IMR-90 (cell line): ENCODE results near the gene NFATC1. TPM values are rescaled to one million over a fixed set of nuclear protein-coding genes. Genes with fewer than 3 reads are reported as not detected.

Source experiments
- ATAC-seq: fragments of 200-7000 bp; cut with Tn5 transposase; 2 replicates; pipeline ENCODE4 v1.9.1; 2020; ENCODE audit warnings: low read depth, mild to moderate bottlenecking, moderate library complexity
- BruUV-seq: library from RNA; stranded (reverse); fragments of 400-500 nt; replicated peaks from 2 replicates; lab custom pipeline; 2021; lab: Mats Ljungman, UMichigan
- CTCF ChIA-PET: fragments of 300-600 bp; formaldehyde crosslinking; extraction: SDS; loops from one replicate; lab custom pipeline; 2021; ENCODE audit warnings: antibody characterized with exemption; lab: Yijun Ruan, JAX
- POLR2A ChIA-PET: fragments of 300-600 bp; sonication (Branson Sonifier 250); formaldehyde crosslinking; loops from one replicate; lab custom pipeline; 2022; ENCODE audit warnings: antibody characterized with exemption; ENCODE audit not compliant: unreplicated experiment; lab: Charles Lee
- DNase-seq: peaks from one replicate; pipeline ENCODE4 v3.0.0; 2013
- H2AFZ ChIP-seq: replicated peaks from 2 replicates; pipeline ENCODE3; 2013; ENCODE audit warnings: low read length, mild to moderate bottlenecking; ENCODE audit not compliant: poor library complexity
- H2AK5ac ChIP-seq: 2 replicates; pipeline ENCODE4 v1.6.1; 2013; ENCODE audit warnings: low read depth, low read length, inconsistent platforms
- H2AK9ac ChIP-seq: replicated peaks from 2 replicates; pipeline ENCODE3; 2013; ENCODE audit warnings: mild to moderate bottlenecking, low read depth, low read length, moderate library complexity; ENCODE audit not compliant: poor library complexity
- H2BK120ac ChIP-seq: 2 replicates; pipeline ENCODE4 v1.6.1; 2013; ENCODE audit warnings: low read depth, low read length, inconsistent platforms
- H2BK15ac ChIP-seq: 3 replicates; pipeline ENCODE4 v1.6.1; 2013; ENCODE audit warnings: low read depth, low read length, inconsistent platforms
- H2BK20ac ChIP-seq: 2 replicates; pipeline ENCODE4 v1.6.1; 2013; ENCODE audit warnings: low read depth, mild to moderate bottlenecking, inconsistent platforms, low read length, moderate library complexity
- H2BK5ac ChIP-seq: 2 replicates; pipeline ENCODE4 v1.6.1; 2013; ENCODE audit warnings: mild to moderate bottlenecking, low read depth, low read length, inconsistent platforms; ENCODE audit not compliant: poor library complexity, severe bottlenecking
- H3K14ac ChIP-seq: replicated peaks from 2 replicates; pipeline ENCODE4 v1.6.1; 2013; ENCODE audit warnings: low read depth, low read length, inconsistent platforms
- H3K18ac ChIP-seq: 2 replicates; pipeline ENCODE4 v1.6.1; 2013; ENCODE audit warnings: low read depth, low read length, control low read depth
- H3K23ac ChIP-seq: 2 replicates; pipeline ENCODE4 v1.6.1; 2013; ENCODE audit warnings: low read depth, low read length, inconsistent platforms
- H3K27ac ChIP-seq: 2 replicates; pipeline ENCODE4 v1.5.1; 2013; ENCODE audit warnings: mild to moderate bottlenecking, control low read depth, low read length; ENCODE audit not compliant: insufficient read depth
- H3K27me3 ChIP-seq: 2 replicates; pipeline ENCODE4 v1.6.1; 2013; ENCODE audit warnings: low read length; ENCODE audit not compliant: control insufficient read depth, insufficient read depth
- H3K36me3 ChIP-seq: 2 replicates; pipeline ENCODE4 v1.6.1; 2013; ENCODE audit warnings: low read length, mixed read lengths; ENCODE audit not compliant: control insufficient read depth, insufficient read depth
- H3K4ac ChIP-seq: 2 replicates; pipeline ENCODE4 v1.6.1; 2013; ENCODE audit warnings: low read depth, low read length, inconsistent platforms
- H3K4me1 ChIP-seq: 2 replicates; pipeline ENCODE4 v1.6.1; 2013; ENCODE audit warnings: low read length, mixed read lengths; ENCODE audit not compliant: control insufficient read depth, insufficient read depth
- H3K4me2 ChIP-seq: 2 replicates; pipeline ENCODE4 v1.6.1; 2013; ENCODE audit warnings: low read depth, mild to moderate bottlenecking, control low read depth, low read length, moderate library complexity
- H3K4me3 ChIP-seq: 2 replicates; pipeline ENCODE4 v1.5.1; 2013; ENCODE audit warnings: low read depth, mild to moderate bottlenecking, control low read depth, low read length, moderate library complexity; ENCODE audit not compliant: insufficient read depth
- H3K56ac ChIP-seq: 2 replicates; pipeline ENCODE4 v1.6.1; 2013; ENCODE audit warnings: low read length, inconsistent platforms; ENCODE audit not compliant: insufficient read depth; ENCODE audit errors: extremely low read depth
- H3K79me1 ChIP-seq, 2 experiments: 2 replicates each; pipeline ENCODE4 v1.6.1; 2013; ENCODE audit warnings: low read length in 2 of 2, inconsistent platforms in 1 of 2, low read depth in 1 of 2
- H3K9ac ChIP-seq: 2 replicates; pipeline ENCODE4 v1.6.1; 2013; ENCODE audit warnings: low read depth, low read length, control low read depth
- H3K9me1 ChIP-seq: 2 replicates; pipeline ENCODE4 v1.6.1; 2013; ENCODE audit warnings: low read length, inconsistent platforms; ENCODE audit not compliant: insufficient read depth
- H3K9me3 ChIP-seq: 2 replicates; pipeline ENCODE4 v1.6.1; 2013; ENCODE audit warnings: low read length; ENCODE audit not compliant: control insufficient read depth, insufficient read depth
- H4K20me1 ChIP-seq: 2 replicates; pipeline ENCODE4 v1.6.1; 2013; ENCODE audit warnings: low read length, inconsistent platforms; ENCODE audit not compliant: insufficient read depth
- H4K5ac ChIP-seq: 2 replicates; pipeline ENCODE4 v1.6.1; 2013; ENCODE audit warnings: mild to moderate bottlenecking, low read depth, low read length, control low read depth
- H4K8ac ChIP-seq, 2 experiments: 2 replicates each; pipeline ENCODE4 v1.6.1; 2013; ENCODE audit warnings: low read depth in 2 of 2, low read length in 2 of 2, control low read depth in 1 of 2, inconsistent platforms in 1 of 2
- H4K91ac ChIP-seq: 2 replicates; pipeline ENCODE4 v1.6.1; 2013; ENCODE audit warnings: low read depth, low read length, inconsistent platforms; ENCODE audit not compliant: insufficient read depth
- BHLHE40 ChIP-seq: fragments of 150-350 bp; IDR thresholded peaks from 2 replicates; pipeline ENCODE4 v1.6.1; 2016; ENCODE audit warnings: mild to moderate bottlenecking, low read depth, low read length
- CEBPB ChIP-seq: IDR thresholded peaks from 2 replicates; pipeline ENCODE4 v1.6.1; 2012; ENCODE audit warnings: low read depth, low read length, improper control_type of control experiment
- CHD1 ChIP-seq: IDR thresholded peaks from 2 replicates; pipeline ENCODE4 v1.6.1; 2012; ENCODE audit warnings: low read depth, low read length, improper control_type of control experiment
- ELK1 ChIP-seq: fragments of 150-350 bp; IDR thresholded peaks from 2 replicates; pipeline ENCODE4 v1.6.1; 2016; ENCODE audit warnings: low read depth, mild to moderate bottlenecking, low read length, moderate library complexity, borderline replicate concordance
- FOS ChIP-seq: fragments of 150-350 bp; IDR thresholded peaks from 2 replicates; pipeline ENCODE4 v1.6.1; 2016; ENCODE audit warnings: low read depth, low read length
- MAFK ChIP-seq: IDR thresholded peaks from 2 replicates; pipeline ENCODE4 v1.6.1; 2012; ENCODE audit warnings: low read depth, low read length, improper control_type of control experiment
- MAZ ChIP-seq: IDR thresholded peaks from 2 replicates; pipeline ENCODE4 v1.6.1; 2012; ENCODE audit warnings: low read depth, mild to moderate bottlenecking, low read length, improper control_type of control experiment, moderate library complexity, borderline replicate concordance
- MXI1 ChIP-seq: IDR thresholded peaks from 2 replicates; pipeline ENCODE4 v1.6.1; 2012; ENCODE audit warnings: low read depth, mild to moderate bottlenecking, low read length, moderate library complexity, borderline replicate concordance
- NFE2L2 ChIP-seq: fragments of 150-350 bp; IDR thresholded peaks from 2 replicates; pipeline ENCODE4 v1.6.1; 2016; ENCODE audit warnings: low read depth, mild to moderate bottlenecking, low read length
- POLR2A ChIP-seq: IDR thresholded peaks from 2 replicates; pipeline ENCODE4 v1.6.1; 2012; ENCODE audit warnings: mild to moderate bottlenecking, low read depth, low read length
- RAD21 ChIP-seq: IDR thresholded peaks from 2 replicates; pipeline ENCODE4 v1.6.1; 2012; ENCODE audit warnings: low read length, improper control_type of control experiment
- RCOR1 ChIP-seq: IDR thresholded peaks from 2 replicates; pipeline ENCODE4 v1.6.1; 2012; ENCODE audit warnings: mild to moderate bottlenecking, low read length, improper control_type of control experiment; ENCODE audit not compliant: insufficient replicate concordance
- RFX5 ChIP-seq: IDR thresholded peaks from 2 replicates; pipeline ENCODE4 v1.8.0; 2012; ENCODE audit warnings: low read depth, mild to moderate bottlenecking, low read length, moderate library complexity
- SMC3 ChIP-seq: fragments of 150-350 bp; IDR thresholded peaks from 2 replicates; pipeline ENCODE4 v1.6.1; 2016; ENCODE audit warnings: low read depth, mild to moderate bottlenecking, antibody characterized with exemption, low read length, moderate library complexity
- USF2 ChIP-seq: fragments of 150-350 bp; IDR thresholded peaks from 2 replicates; pipeline ENCODE4 v1.6.1; 2017; ENCODE audit warnings: mild to moderate bottlenecking, antibody characterized with exemption, low read length, low read depth
- WGBS, 2 experiments: methylation state at CpG; one replicate each; pipeline versions ENCODE4 v1.1.5 to v1.1.7; 2013; ENCODE audit warnings: missing lambda C conversion rate in 2 of 2; ENCODE audit not compliant: insufficient read length in 1 of 2; ENCODE audit errors: extremely low coverage in 2 of 2; 5-methylcytosine and 5-hydroxymethylcytosine counted together
- dilution Hi-C: fragments of 300-500 bp; cut with HindIII; formaldehyde crosslinking; loops from one replicate; pipeline ENCODE4 v1.14.3; 2018; ENCODE audit warnings: low sequenced_read_pairs; ENCODE audit not compliant: unreplicated experiment
- in situ Hi-C: fragments of 300-500 bp; cut with MboI; formaldehyde crosslinking; loops from 3 replicates; pipeline ENCODE4 v1.14.3; 2019; ENCODE audit warnings: low sequenced_read_pairs, inconsistent platforms, mixed read lengths
- intact Hi-C: fragments of 100-400 bp; cut with micrococcal nuclease; formaldehyde crosslinking; loops from 2 replicates; pipeline ENCODE4 v1.10.0; 2022
- polyA plus RNA-seq, 3 experiments: library from polyadenylated mRNA; depleted of rRNA; stranded (reverse); fragments of >200 nt; gene quantifications; 2 replicates each; pipeline ENCODE4 v1.2.3, GENCODE V29; 2012; ENCODE audit warnings: low replicate concordance in 1 of 3
- total RNA-seq: library from RNA; depleted of rRNA; stranded (reverse); fragments of >200 nt; gene quantifications from 2 replicates; pipeline ENCODE4 v1.2.3, GENCODE V29; 2012
- TF ChIP-seq, protein P1 (sequence below): conservative IDR thresholded peaks from 2 replicates; pipeline ENCODE4 v1.5.1; 2012; ENCODE audit warnings: mild to moderate bottlenecking, low read depth, low read length, improper control_type of control experiment

The NFATC1 gene
- total and polyA plus RNA-seq, 2 of the 4 experiments (the other 2 are of a cell fraction), result 0.36 to 1.8 TPM

DNA sequence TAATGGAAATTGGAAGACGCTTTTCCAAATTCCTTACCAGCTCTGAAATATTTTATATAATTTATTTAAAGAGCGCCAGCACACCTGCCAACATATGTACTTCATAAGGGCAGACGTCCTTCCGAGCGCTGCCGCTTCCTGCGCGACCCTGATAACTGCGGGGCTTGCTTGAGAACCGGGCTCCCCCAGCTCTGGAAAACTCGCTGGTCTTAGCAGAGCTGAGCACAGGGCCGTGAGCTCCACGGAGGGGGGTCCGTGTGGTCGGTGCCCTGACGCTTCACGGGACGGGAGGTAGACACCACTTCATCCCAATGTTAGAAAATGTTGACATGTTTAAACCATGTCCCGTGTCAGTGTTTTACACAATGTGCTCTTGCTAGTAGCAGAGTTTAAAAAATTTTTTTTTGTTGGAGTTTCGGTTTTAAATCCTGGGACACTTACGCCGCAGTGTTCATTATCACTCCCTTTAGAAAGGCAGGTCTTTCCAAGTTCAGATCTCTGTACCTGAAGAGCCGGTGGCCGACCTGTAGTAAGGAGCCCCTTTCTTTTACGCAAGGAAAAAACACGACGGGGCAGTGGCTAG is 1.6 kb downstream of the NFATC1 start:
- Histone ChIP-seq H3K9ac (no peak overlapping the region), H3K79me1 (no peaks in the 10 kb centered on the region), H2BK5ac (no peak overlapping the region), H3K14ac (no peak overlapping the region), H3K36me3 (no peaks in the 10 kb centered on the region), H2AFZ (no peak overlapping the region), H2BK15ac (no peak overlapping the region), H4K8ac (no peak overlapping the region), H3K23ac (no peak overlapping the region), H3K4me1 (peaks cover 5% of the 10 kb centered on the region), H3K56ac (no peak overlapping the region), H2AK5ac (no peak overlapping the region), H3K9me1 (no peaks in the 10 kb centered on the region), H4K5ac (no peak overlapping the region), H3K4me2 (no peak overlapping the region), H3K27ac (no peak overlapping the region), H2AK9ac (no peak overlapping the region), H3K9me3 (no peaks in the 10 kb centered on the region), H3K18ac (no peak overlapping the region), H4K91ac (no peak overlapping the region), H3K4me3 (no peak overlapping the region), H3K4ac (no peak overlapping the region), H2BK120ac (no peak overlapping the region), H4K20me1 (no peaks in the 10 kb centered on the region), H2BK20ac (no peak overlapping the region), H3K27me3 (peaks cover 9% of the 10 kb centered on the region)
- in situ Hi-C loops (no loop called here), intact Hi-C loops (no loop called here), dilution Hi-C loops (no loop called here)
- ChIA-PET POLR2A (no interaction called here), CTCF (interaction anchor here (0.6 kb wide), 2 partner anchors 11 to 205 kb away, joined by 3 to 4 read pairs; no protein-coding TSS in a partner anchor)
- ATAC-seq (no peak), DNase-seq (no peak)
- WGBS, 2 experiments, result 40% methylated on average over 1 of the region's 27 CpGs; no CpG with 5 or more reads in 1 of the 2 experiments
- BruUV-seq, result no TSS peak
- TF ChIP-seq RFX5, result no peak
- TF ChIP-seq CEBPB, result no peak
- no peak for TF ChIP-seq BHLHE40
- TF ChIP-seq FOS, result no peak
- TF ChIP-seq POLR2A, result no peak
- TF ChIP-seq MAFK, result no peak
- TF ChIP-seq NFE2L2, result no peak
- no peak for TF ChIP-seq ELK1
- TF ChIP-seq USF2, result no peak
- no peak for TF ChIP-seq MAZ
- TF ChIP-seq SMC3, result no peak
- no peak for TF ChIP-seq RCOR1
- TF ChIP-seq CHD1, result no peak
- TF ChIP-seq, protein P1, sequence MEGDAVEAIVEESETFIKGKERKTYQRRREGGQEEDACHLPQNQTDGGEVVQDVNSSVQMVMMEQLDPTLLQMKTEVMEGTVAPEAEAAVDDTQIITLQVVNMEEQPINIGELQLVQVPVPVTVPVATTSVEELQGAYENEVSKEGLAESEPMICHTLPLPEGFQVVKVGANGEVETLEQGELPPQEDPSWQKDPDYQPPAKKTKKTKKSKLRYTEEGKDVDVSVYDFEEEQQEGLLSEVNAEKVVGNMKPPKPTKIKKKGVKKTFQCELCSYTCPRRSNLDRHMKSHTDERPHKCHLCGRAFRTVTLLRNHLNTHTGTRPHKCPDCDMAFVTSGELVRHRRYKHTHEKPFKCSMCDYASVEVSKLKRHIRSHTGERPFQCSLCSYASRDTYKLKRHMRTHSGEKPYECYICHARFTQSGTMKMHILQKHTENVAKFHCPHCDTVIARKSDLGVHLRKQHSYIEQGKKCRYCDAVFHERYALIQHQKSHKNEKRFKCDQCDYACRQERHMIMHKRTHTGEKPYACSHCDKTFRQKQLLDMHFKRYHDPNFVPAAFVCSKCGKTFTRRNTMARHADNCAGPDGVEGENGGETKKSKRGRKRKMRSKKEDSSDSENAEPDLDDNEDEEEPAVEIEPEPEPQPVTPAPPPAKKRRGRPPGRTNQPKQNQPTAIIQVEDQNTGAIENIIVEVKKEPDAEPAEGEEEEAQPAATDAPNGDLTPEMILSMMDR, result no peak
- TF ChIP-seq RAD21, result no peak
- TF ChIP-seq MXI1, result no peak
